ENCODE measurements around the gene ARHGAP27. TPM values are rescaled to one million over a fixed set of nuclear protein-coding genes. Genes with fewer than 3 reads are reported as not detected.

The ARHGAP27 gene
- total RNA-seq, 3 donors from 2014 or later (not counting 1 experiment from before 2014, with no cell fraction given): 125 to 141 (median 126) TPM

DNA sequence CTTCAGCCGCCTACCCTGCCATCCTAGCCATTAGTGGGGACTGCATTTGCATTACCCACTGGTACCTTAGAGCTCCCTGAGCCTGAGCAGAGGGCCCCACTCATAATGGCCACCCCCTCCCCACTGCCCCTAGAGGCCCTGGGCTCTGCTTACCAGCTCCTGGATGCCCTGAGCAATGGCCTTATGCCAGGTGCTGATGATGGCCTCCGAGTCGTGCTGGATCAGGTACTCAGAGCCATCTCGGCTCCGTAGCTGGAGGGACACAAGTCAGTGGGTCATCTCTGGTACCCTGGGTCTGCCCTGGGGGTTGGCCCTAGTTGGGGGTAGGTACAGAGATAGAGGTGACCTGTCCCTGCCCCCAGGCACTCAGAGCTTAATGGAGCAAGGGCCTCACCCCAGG lies 34.9 kb downstream of the ARHGAP27 start:
- Histone ChIP-seq H3K27me3 (ENCODE audit: control insufficient read depth, insufficient read depth, low read length) (no peaks in the 10 kb centered on the region), H3K9me3 (ENCODE audit: control insufficient read depth, insufficient read depth, low read length) (no peaks in the 10 kb centered on the region), H3K27ac (ENCODE audit: low read length) (no peak overlapping the region), H3K36me3 (ENCODE audit: control insufficient read depth, insufficient read depth, low read length) (peaks cover 81% of the 10 kb centered on the region), H3K4me3 (ENCODE audit: low read length) (no peak overlapping the region), H3K4me1 (ENCODE audit: control insufficient read depth, insufficient read depth, low read length) (peaks cover 6% of the 10 kb centered on the region)
- Mint-ChIP-seq H3K36me3 (peaks cover 16% of the 10 kb centered on the region), H3K4me1 (peaks cover 15 to 23% of the 10 kb centered on the region in 2 donors), H3K9me3 (no peaks in the 10 kb centered on the region), H3K4me3 (no peak overlapping the region), H3K27ac (no peak overlapping the region), H3K27me3 (ENCODE audit: low read depth in 2 of 2) (no peaks in the 10 kb centered on the region)
- ATAC-seq (no peak), DNase-seq (no peak)
- TF ChIP-seq, protein P1, sequence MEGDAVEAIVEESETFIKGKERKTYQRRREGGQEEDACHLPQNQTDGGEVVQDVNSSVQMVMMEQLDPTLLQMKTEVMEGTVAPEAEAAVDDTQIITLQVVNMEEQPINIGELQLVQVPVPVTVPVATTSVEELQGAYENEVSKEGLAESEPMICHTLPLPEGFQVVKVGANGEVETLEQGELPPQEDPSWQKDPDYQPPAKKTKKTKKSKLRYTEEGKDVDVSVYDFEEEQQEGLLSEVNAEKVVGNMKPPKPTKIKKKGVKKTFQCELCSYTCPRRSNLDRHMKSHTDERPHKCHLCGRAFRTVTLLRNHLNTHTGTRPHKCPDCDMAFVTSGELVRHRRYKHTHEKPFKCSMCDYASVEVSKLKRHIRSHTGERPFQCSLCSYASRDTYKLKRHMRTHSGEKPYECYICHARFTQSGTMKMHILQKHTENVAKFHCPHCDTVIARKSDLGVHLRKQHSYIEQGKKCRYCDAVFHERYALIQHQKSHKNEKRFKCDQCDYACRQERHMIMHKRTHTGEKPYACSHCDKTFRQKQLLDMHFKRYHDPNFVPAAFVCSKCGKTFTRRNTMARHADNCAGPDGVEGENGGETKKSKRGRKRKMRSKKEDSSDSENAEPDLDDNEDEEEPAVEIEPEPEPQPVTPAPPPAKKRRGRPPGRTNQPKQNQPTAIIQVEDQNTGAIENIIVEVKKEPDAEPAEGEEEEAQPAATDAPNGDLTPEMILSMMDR (IDR thresholded peaks at IDR 0.05): no peak
- WGBS (ENCODE audit: insufficient coverage): 96% methylated on average over 5 of the region's 5 CpGs
- intact Hi-C loops (cut with micrococcal nuclease): no loop called here

DNA sequence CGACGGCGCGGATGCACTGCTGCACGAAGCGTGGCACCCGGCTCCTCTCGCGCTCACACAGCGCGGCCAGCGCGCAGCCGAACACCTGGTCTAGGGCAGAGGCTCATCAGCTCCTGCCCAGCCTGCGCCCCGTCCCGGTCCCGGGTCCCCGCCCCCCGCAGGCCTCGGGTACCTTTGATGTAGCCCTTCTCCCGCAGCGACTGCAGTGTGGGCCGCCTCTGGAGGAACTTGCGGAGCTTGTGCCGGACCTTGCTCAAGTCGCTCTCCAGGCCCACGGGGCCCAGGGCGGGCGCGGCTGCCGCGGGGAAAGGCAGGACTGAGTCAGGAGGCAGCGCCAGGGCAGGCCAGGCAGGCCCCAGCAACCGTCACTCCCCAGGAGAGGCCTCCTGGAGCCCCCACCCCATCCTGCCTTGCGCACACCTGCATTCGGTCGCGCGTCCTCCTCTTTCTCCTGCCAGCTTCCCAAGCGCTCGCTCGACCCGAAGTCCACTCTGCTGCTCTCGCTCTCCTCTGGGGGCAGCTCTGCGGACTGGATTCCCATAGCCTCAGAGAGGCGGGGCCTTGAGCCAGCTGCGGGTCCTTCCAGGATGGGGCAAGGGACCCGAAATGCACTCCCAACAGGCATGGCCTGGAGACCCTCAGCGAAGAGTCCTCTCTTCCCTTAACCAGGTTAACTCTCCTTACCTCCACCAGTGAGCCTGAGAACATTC lies 36.0 kb downstream of the ARHGAP27 start:
- H3K27me3 ChIP-seq (ENCODE audit: control insufficient read depth, insufficient read depth, low read length): no peaks in the 10 kb centered on the region
- WGBS (ENCODE audit: insufficient coverage): 95% methylated on average over 50 of the region's 50 CpGs
- intact Hi-C loops (cut with micrococcal nuclease): no loop called here
- Mint-ChIP-seq H3K9me3 (no peaks in the 10 kb centered on the region), H3K4me3 (no peak overlapping the region), H3K4me1 (peaks cover 16 to 21% of the 10 kb centered on the region in 2 donors), H3K27ac (peak overlapping the region; percentile 15 to 80), H3K36me3 (peaks cover 13% of the 10 kb centered on the region), H3K27me3 (ENCODE audit: low read depth in 2 of 2) (no peaks in the 10 kb centered on the region)
- DNase-seq (no peak), ATAC-seq (no peak)
- TF ChIP-seq, protein P1 (IDR thresholded peaks at IDR 0.05): no peak
- H3K9me3 ChIP-seq (ENCODE audit: control insufficient read depth, insufficient read depth, low read length): no peaks in the 10 kb centered on the region
- H3K27ac ChIP-seq (ENCODE audit: low read length): no peak overlapping the region
- H3K4me3 ChIP-seq (ENCODE audit: low read length): no peak overlapping the region
- peaks cover 70% of the 10 kb centered on the region for H3K36me3 ChIP-seq (ENCODE audit: control insufficient read depth, insufficient read depth, low read length)
- peaks cover 6% of the 10 kb centered on the region for H3K4me1 ChIP-seq (ENCODE audit: control insufficient read depth, insufficient read depth, low read length)

DNA sequence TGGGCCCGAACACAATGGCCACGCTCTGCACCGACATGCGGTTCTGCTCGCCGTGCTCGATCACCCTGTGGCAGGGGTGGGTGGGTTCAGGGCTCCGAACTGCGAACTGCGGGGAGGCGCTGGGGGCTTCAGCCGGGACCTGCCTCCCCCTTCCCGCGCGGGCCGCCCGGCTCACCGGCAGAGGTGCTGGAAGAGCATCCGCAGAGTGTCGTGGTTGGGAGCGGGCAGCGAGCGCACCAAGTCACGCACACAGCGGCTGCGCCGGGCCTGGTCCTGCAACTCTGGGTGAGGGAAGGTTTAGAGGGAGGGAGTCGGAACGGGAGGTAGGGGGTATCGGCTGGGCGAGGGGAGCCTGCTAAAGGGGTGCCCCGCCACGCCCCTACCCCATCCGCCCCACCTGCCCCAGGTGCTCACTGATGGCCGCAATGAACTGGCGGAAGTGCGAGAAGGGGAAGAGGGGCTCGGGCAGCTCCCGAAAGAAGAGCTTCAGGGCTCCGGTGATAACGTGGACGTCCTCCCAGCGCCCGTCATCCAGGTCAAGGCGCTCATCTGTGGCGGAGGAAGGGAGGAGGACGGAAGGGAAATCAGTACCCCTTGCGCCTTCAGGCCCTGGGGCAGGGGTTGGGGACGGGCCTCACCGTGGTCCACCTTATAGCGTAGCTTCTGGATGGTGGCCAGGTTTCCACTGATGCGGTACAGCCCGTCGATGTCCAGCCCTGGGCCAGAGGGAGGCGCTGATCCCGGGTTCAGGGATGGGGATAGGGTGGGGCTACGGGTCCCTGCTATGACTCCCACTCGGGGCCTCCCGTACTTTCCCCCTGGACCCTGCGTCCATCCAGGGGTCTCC lies 36.9 kb downstream of the ARHGAP27 start:
- DNase-seq: no peak
- Histone ChIP-seq H3K4me3 (ENCODE audit: low read length) (no peak overlapping the region), H3K27ac (ENCODE audit: low read length) (no peak overlapping the region), H3K36me3 (ENCODE audit: control insufficient read depth, insufficient read depth, low read length) (peaks cover 61% of the 10 kb centered on the region), H3K27me3 (ENCODE audit: control insufficient read depth, insufficient read depth, low read length) (no peaks in the 10 kb centered on the region), H3K9me3 (ENCODE audit: control insufficient read depth, insufficient read depth, low read length) (no peaks in the 10 kb centered on the region), H3K4me1 (ENCODE audit: control insufficient read depth, insufficient read depth, low read length) (peaks cover 6% of the 10 kb centered on the region)
- WGBS (ENCODE audit: insufficient coverage): 97% methylated on average over 60 of the region's 60 CpGs
- Mint-ChIP-seq H3K9me3 (no peaks in the 10 kb centered on the region), H3K4me1 (peaks cover 16 to 25% of the 10 kb centered on the region in 2 donors), H3K4me3 (no peak overlapping the region), H3K36me3 (peaks cover 6% of the 10 kb centered on the region), H3K27ac (no peak overlapping the region), H3K27me3 (ENCODE audit: low read depth in 2 of 2) (no peaks in the 10 kb centered on the region)
- ATAC-seq: no peak
- intact Hi-C loops (cut with micrococcal nuclease): no loop called here
- TF ChIP-seq, protein P1 (IDR thresholded peaks at IDR 0.05): no peak

Measured in natural killer cell (primary cell).